HG02610 (cell line): ENCODE results near the gene AANAT.

Source experiments
- ATAC-seq: cut with Tn5 transposase; IDR thresholded peaks from one replicate; pipeline ENCODE4 v1.9.1; 2021; ENCODE audit warnings: mild to moderate bottlenecking, moderate library complexity; ENCODE audit not compliant: unreplicated experiment

The AANAT gene

DNA sequence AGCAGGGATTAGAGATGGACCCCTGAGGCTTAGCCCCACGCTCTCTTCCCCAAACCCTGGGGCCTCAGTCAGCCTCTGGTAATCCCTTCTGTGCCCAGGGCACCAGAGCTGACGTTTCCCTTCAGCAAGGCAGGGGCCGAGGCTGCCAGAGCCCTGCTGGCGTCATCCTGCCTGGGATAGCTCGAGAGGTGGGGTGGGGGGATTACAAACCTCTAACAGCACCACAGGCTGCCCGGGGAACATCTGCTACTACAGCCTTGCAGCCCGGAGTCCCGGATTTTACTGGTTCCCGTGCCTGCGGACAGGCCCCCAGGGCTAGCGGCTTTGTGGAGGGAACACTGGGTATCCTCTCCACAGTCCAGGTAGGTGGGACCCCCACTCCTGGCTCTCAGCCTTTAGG, at the start of gene AANAT:
Gene AANAT (plus strand): TSS at position 238 of the 400 bp plus-strand sequence. CDS start 1,144 bp downstream, outside the sequence.
- no peak for ATAC-seq

DNA sequence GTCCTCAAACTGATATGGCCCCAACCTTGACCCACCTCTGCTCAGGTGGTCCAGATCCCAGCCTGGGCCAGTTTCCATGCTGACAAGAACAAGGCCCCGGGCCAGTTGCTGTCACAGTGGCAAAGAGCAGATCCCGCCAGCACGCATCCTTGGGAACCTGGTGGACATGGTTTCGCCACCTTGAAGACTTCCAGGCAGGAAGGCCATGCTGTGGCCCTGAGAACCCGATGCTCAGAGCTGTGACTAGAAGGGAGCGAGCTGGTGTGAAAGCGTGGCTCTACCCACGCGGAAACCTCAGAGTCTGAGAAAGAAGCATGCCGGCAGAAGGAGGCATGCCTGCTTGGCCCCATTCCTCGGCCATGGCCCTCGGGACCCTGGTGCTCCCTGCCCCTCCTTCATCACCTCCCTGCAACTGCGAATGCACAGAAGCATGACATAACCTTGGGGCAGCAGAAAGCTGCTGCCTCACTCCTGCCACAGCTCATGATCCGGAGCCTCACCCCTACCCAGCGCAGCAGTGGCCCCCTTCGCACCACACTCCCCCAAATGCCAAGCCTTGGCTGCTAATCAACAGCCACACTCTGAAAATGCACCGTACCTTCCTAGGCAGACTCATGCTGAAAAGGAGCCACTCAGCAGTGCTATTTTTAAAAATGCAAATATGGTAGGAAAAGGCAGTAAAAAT, 47.7 kb upstream of the AANAT start:
- ATAC-seq, result no peak

DNA sequence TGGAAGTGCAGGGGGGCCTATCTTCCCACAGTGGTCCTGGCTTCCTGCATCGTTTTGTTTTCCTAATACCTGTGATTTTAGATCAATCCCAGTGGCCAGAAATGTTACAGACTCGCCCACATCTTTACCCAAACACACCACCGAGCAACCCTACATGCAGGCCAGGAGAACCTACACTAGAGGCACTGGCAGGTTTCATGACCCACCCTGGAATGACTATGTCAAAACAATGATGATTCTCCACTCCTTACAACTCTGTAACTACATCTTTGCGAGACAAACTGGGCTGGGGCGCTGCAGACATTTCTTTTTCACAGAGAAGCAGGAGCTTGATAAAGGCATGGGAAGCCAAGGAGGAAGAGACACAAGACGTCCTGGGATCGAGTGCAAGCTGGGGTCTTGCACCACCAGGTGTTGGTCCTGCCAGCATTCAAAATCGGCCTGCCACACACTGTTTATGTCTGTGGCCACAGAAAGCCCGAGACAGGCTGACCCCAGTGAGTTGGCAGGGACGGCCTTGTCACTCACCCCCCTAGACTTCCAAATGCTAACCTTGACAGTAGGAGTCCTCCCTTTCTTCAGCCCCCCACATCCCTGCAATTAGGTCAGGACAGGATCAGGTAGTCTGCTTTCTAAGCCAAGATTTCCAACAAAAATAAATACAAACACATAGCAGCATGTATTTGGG, 46.9 kb upstream of the AANAT start:
- ATAC-seq, result no peak

DNA sequence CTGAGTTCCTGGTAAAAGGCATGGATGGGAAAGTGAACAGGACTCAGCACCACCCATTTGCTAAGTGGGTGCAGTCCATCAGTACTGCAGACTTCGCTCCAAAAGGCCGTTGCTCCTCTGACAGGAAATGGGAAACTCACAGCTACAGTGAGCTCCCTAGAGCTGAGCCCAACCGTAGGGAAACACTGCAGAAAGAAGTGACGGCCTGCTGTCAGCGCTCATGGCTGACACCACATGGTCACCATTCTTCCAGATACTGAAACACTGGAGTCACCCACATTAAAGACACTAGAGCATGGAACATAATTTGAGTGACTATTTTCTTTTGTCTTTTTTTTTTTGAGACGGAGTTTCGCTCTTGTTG, 46.4 kb upstream of the AANAT start:
- no peak for ATAC-seq

GRCh38 chr17:76422406-76422805, 45.0 kb upstream of the AANAT start:
- ATAC-seq, result no peak

- ATAC-seq, result no peak
Measured at GRCh38 chr17:76422860-76423259, 44.5 kb upstream of the AANAT start.

- no peak for ATAC-seq
Measured at GRCh38 chr17:76426853-76427252, 40.5 kb upstream of the AANAT start.

DNA sequence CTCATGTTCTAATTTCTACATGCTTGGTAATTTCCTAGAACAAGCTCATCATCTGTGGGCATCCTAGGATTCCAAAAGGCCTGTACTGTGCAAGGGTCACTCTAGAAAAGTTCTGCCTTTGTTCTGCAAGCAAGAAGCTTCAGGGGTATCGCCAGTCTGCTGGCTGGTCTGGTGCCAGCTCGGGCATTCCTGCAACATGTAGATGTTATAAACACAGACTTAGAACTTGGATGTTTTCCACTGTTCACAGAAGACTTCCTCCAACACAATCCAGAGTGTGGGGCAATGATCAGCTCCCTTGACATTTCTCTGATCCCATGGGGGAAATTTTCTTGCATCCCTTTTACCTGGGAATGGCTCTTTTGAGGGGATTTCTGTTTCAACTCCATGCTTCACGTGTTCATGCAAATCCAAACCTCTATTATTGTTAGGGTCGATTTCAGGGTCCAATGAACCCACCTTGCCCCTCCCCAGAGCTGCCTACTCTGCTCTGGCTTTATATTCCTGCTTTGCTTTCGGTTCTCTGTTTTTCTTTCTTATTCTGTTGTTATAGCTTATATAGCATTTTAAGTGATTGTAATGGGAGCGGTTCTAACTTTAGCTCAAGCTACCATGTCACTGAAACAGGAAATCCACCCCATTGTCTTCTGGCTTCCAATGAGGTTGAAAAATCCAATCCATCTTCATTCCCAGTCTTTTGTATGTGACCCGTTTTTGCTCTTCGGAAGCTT, 39.7 kb upstream of the AANAT start:
- no peak for ATAC-seq

DNA sequence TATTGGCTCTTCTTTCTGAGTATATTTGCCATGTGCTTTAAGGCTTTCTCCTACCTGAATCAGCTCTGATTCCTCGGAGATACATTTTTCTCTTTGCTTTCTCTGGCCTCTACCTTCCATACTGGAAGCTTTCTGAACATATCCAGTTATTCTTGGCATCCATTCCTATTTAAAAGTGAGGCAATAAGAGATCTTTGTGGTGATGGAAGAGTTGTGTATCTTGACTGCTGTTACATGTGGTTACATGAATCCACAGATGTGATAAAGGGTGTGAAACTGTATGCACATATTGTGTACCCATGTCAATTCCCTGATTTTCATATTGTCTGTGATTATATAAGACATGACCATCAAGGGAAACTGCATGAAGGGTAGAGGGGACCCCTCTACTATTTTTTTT, 38.9 kb upstream of the AANAT start:
- no peak for ATAC-seq

DNA sequence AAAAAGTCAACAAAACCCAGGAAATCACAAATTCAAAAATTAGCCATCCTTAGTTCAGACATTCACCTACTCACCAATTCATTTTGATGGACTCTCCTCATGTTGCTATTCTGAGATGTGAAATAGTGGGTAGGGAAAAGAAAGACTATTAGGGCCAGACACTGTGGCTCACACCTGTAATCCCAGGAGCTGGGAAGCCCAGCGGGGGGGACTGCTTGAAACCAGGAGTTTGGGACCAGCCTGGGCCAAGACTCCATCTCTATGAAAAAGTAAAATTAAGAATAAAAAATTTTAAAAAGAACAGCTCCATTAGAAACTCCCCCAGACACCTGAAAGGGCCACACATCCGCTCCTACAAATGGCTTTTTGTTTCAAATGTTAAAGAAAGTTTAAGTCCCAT, 35.9 kb upstream of the AANAT start:
- ATAC-seq, result no peak

- no peak for ATAC-seq
Measured at GRCh38 chr17:76432004-76432403, 35.4 kb upstream of the AANAT start.

- no peak for ATAC-seq
Measured at GRCh38 chr17:76432712-76433336, 34.6 kb upstream of the AANAT start.

GRCh38 chr17:76433693-76434092, 33.7 kb upstream of the AANAT start:
- no peak for ATAC-seq

DNA sequence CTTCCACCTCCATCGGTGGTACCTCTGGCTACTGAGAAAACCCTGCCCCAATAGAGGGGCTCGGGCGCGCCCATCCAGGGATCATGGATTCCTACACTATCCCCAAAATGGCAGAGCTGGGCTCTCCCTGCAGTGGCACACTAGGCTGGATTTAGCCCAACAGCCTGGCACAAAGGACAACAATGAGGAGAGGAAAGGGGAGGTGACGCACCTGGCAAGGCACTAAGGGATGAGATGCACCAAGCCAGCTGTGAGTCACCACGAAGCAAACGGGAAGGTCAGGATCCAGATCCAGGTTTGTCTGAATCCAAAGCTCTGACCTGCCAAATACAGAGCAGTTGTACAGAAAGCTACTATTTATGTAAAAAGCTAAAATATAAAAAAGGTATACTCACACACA, 32.5 kb upstream of the AANAT start:
- no peak for ATAC-seq

DNA sequence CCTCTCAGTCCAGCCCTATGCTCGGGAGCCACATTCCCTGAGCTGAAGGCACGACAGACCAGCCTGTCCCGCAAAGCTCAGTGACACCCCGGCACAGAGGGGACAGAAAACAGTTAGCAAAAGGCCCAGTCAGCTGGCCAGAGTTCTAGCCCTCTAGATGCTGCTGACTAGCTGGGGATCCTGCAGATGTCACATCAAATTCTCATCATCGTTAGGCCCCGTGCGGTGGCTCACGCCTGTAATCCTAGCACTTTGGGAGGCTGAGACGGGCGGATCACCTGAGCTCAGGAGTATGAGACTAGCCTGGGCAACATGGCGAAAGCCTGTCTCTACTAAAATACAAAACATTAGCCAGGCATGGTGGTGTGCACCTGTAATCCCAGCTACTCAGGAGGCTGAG, 31.7 kb upstream of the AANAT start:
- ATAC-seq, result no peak

- ATAC-seq, result no peak
Measured at GRCh38 chr17:76437467-76438402, 29.7 kb upstream of the AANAT start.

DNA sequence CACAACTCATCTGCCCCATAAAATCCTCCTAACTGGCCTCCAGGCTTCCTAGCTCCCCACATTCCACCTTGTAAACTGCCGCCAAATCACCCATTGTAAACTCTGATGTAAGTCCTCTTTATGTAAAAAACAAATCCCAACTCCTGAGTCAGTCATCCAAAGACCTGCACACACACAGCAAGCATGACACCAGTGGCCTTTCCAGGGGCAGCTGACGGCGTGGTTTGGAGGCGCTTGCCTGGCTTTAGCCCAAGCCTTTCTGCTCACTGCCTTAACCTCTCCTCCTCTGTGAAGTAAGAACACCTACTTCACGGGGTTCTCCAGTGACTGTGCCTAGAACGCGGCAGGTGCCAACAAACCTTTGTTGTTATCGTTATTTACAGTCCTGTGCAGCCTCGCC, 28.5 kb upstream of the AANAT start:
- ATAC-seq, result no peak

DNA sequence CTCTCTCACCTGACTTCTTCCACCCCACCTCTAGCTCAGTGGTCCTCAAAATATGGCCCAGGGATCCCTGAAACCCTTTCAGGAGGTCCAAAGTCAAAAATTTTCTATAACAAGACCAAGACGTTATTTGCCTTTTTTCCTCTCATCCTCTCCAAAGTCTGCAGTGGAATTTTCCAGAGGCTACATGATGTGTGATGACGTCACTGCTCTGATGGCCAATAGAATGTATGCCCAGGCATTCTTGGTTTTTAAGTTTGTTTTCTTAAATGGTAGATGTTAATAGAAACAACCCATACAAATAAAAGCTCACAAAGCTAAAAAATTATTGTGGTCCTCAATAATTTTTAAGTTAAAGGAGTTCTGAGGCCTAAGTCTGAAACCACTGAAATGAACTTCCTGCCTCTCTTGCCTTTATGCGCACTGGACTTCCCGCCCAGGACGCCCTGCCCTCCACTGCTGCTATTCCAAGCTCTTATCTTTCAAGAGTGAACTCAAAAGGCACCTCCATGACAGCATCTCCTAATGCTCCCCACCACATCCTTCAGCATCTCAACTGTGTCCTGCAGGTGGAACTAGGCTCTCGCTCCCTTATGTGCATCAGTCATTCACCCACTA, 28.0 kb upstream of the AANAT start:
- no peak for ATAC-seq

GRCh38 chr17:76440751-76441362, 26.5 kb upstream of the AANAT start:
- ATAC-seq, result no peak
